CD4-positive, alpha-beta T cell (primary cell): ENCODE measurements around the gene ACACA. TPM values are rescaled to one million over a fixed set of nuclear protein-coding genes. Genes with fewer than 3 reads are reported as not detected.

ENCODE experiments used
- ATAC-seq: fragments of 200-7000 bp; cut with Tn5 transposase; one replicate; pipeline ENCODE4 v1.10.0; 2022; ENCODE audit warnings: mild to moderate bottlenecking; ENCODE audit not compliant: poor library complexity
- CTCF ChIA-PET: fragments of 350-600 bp; sonication (Branson Sonifier 250); formaldehyde crosslinking; loops from one replicate; lab custom pipeline; 2021; ENCODE audit warnings: antibody characterized with exemption, inconsistent platforms; lab: Charles Lee
- POLR2A ChIA-PET: fragments of 350-600 bp; sonication (Branson Sonifier 250); formaldehyde crosslinking; loops from one replicate; lab custom pipeline; 2021; ENCODE audit warnings: antibody characterized with exemption, inconsistent platforms; lab: Charles Lee
- DNase-seq, 14 experiments: peaks; one replicate each; pipeline ENCODE4 v3.0.0-alpha.2; 2013 to 2020; ENCODE audit warnings: mixed read lengths in 2 of 14
- H3K27ac ChIP-seq, 2 donors: one replicate each; pipeline versions ENCODE4 v1.5.1 to v1.7.0; 2013; ENCODE audit warnings: low read length in 2 of 2, low read depth in 1 of 2, mild to moderate bottlenecking in 1 of 2
- H3K27me3 ChIP-seq, 2 experiments: 1 replicate in 1 of 2; 2 replicates in 1 of 2; pipeline versions ENCODE4 v1.6.1 to v1.7.0; 2013; ENCODE audit warnings: low read length in 2 of 2, control low read depth in 1 of 2, mild to moderate bottlenecking in 1 of 2, moderate library complexity in 1 of 2; ENCODE audit not compliant: insufficient read depth in 2 of 2, control insufficient read depth in 1 of 2
- H3K36me3 ChIP-seq: one replicate; pipeline ENCODE4 v1.6.1; 2013; ENCODE audit warnings: low read length, control low read depth; ENCODE audit not compliant: insufficient read depth
- H3K4me1 ChIP-seq: one replicate; pipeline ENCODE4 v1.6.1; 2013; ENCODE audit warnings: low read length, control low read depth; ENCODE audit not compliant: insufficient read depth
- H3K4me3 ChIP-seq: one replicate; pipeline ENCODE4 v1.5.1; 2013; ENCODE audit warnings: mild to moderate bottlenecking, low read length, moderate library complexity
- H3K9me3 ChIP-seq, 2 experiments: 1 replicate in 1 of 2; 2 replicates in 1 of 2; pipeline versions ENCODE4 v1.6.1 to v1.7.0; 2013; ENCODE audit warnings: low read length in 2 of 2, mild to moderate bottlenecking in 2 of 2, control low read depth in 1 of 2, moderate library complexity in 1 of 2; ENCODE audit not compliant: control insufficient read depth in 1 of 2, insufficient read depth in 1 of 2
- H3K27ac Mint-ChIP-seq: one replicate; pipeline ENCODE4 v1.8.0; 2020; ENCODE audit warnings: mixed read lengths
- H3K27me3 Mint-ChIP-seq: one replicate; pipeline ENCODE4 v1.8.0; 2021; ENCODE audit warnings: mixed read lengths
- H3K36me3 Mint-ChIP-seq: one replicate; pipeline ENCODE4 v1.8.0; 2021; ENCODE audit warnings: low read depth, mixed read lengths
- H3K4me1 Mint-ChIP-seq: one replicate; pipeline ENCODE4 v1.8.0; 2021; ENCODE audit warnings: low read depth, mixed read lengths
- H3K4me3 Mint-ChIP-seq: one replicate; pipeline ENCODE4 v1.8.0; 2020; ENCODE audit warnings: mild to moderate bottlenecking, mixed read lengths
- H3K9me3 Mint-ChIP-seq: one replicate; pipeline ENCODE4 v1.8.0; 2020; ENCODE audit warnings: mixed read lengths
- CTCF ChIP-seq: fragments of 200-600 bp; IDR thresholded peaks from one replicate; pipeline ENCODE4 v1.8.0; 2022; ENCODE audit warnings: antibody characterized with exemption, mild to moderate bottlenecking
- intact Hi-C, 2 experiments: fragments of 100-400 bp; cut with DNase I in 1 of 2; cut with micrococcal nuclease in 1 of 2; formaldehyde crosslinking; loops; one replicate each; pipeline versions ENCODE4 v1.15.1 to v1.9.0; 2023 to 2025; cut with DNase I, micrococcal nuclease
- total RNA-seq, 174 experiments: library from RNA in 2 of 174; stranded (reverse) in 2 of 174; gene quantifications; one replicate each; pipeline ENCODE4 v1.2.3 and lab custom pipeline; 2021 to 2026

The ACACA gene
- total RNA-seq, 2 experiments from 2014 or later, result 26.0 to 28.9 TPM

GRCh38 chr17:37086948-37087347 lies 319.7 kb downstream of the ACACA start:
- Histone ChIP-seq H3K27ac (no peak overlapping the region), H3K9me3 (no peaks in the 10 kb centered on the region), H3K27me3 (no peaks in the 10 kb centered on the region), H3K4me1 (peaks cover 33% of the 10 kb centered on the region), H3K36me3 (peaks cover 13% of the 10 kb centered on the region), H3K4me3 (no peak overlapping the region)
- ATAC-seq, result no peak
- Mint-ChIP-seq H3K9me3 (no peaks in the 10 kb centered on the region), H3K4me3 (no peak overlapping the region), H3K4me1 (peaks cover 42% of the 10 kb centered on the region), H3K36me3 (peaks cover 23% of the 10 kb centered on the region), H3K27me3 (no peaks in the 10 kb centered on the region), H3K27ac (no peak overlapping the region)
- intact Hi-C loops, result no loop called here
- POLR2A ChIA-PET, result no interaction called here
- CTCF ChIA-PET, result interaction anchor here (0.6 kb wide), 1 partner anchor 14 kb away, joined by 3 read pairs; no protein-coding TSS in a partner anchor
- DNase-seq, result no peak
- TF ChIP-seq CTCF, result no peak

GRCh38 chr17:37086334-37086733 lies 320.3 kb downstream of the ACACA start:
- H3K4me3 Mint-ChIP-seq, result no peak overlapping the region
- H3K4me1 Mint-ChIP-seq, result peaks cover 42% of the 10 kb centered on the region
- CTCF ChIA-PET, result no interaction called here
- no peaks in the 10 kb centered on the region for H3K9me3 ChIP-seq
- no peak for DNase-seq
- no peaks in the 10 kb centered on the region for H3K27me3 Mint-ChIP-seq
- no peak overlapping the region for H3K4me3 ChIP-seq
- no peak for TF ChIP-seq CTCF
- POLR2A ChIA-PET, result no interaction called here
- peaks cover 29% of the 10 kb centered on the region for H3K4me1 ChIP-seq
- H3K36me3 ChIP-seq, result peaks cover 13% of the 10 kb centered on the region
- H3K9me3 Mint-ChIP-seq, result no peaks in the 10 kb centered on the region
- no peak overlapping the region for H3K27ac Mint-ChIP-seq
- H3K27ac ChIP-seq, result no peak overlapping the region
- intact Hi-C loops, result no loop called here
- H3K27me3 ChIP-seq, result no peaks in the 10 kb centered on the region
- no peak for ATAC-seq
- H3K36me3 Mint-ChIP-seq, result peaks cover 23% of the 10 kb centered on the region

- Mint-ChIP-seq H3K4me1 (peaks cover 22% of the 10 kb centered on the region), H3K36me3 (peaks cover 23% of the 10 kb centered on the region), H3K9me3 (peaks cover 4% of the 10 kb centered on the region), H3K27me3 (no peaks in the 10 kb centered on the region), H3K27ac (no peak overlapping the region), H3K4me3 (no peak overlapping the region)
- Histone ChIP-seq H3K4me1 (peaks cover 15% of the 10 kb centered on the region), H3K27ac (no peak overlapping the region), H3K4me3 (no peak overlapping the region), H3K36me3 (peaks cover 13% of the 10 kb centered on the region), H3K27me3 (no peaks in the 10 kb centered on the region), H3K9me3 (peaks cover 3 to 4% of the 10 kb centered on the region in 2 experiments)
- ATAC-seq (no peak), DNase-seq (no peak)
- ChIA-PET CTCF (no interaction called here), POLR2A (no interaction called here)
- no peak for TF ChIP-seq CTCF
- intact Hi-C loops, result no loop called here
Measured at GRCh38 chr17:37084372-37084771, 322.3 kb downstream of the ACACA start.
